A549 (cell line): Measurements from ENCODE around the gene POLR2I.

Experiments used
- CEBPB ChIP-seq, 2 experiments: fragments of >200 bp in 1 of 2; sonication (Bioruptor Twin) in 1 of 2; formaldehyde crosslinking in 1 of 2; IDR thresholded peaks; 2 replicates each; pipeline ENCODE4 v1.6.1; 2012 to 2016
- CHD2 ChIP-seq: fragments of 150-350 bp; IDR thresholded peaks from 2 replicates; pipeline ENCODE4 v1.6.1; 2014; ENCODE audit warnings: low read length; ENCODE audit not compliant: partially characterized antibody
- ESRRA ChIP-seq: fragments of 150-350 bp; IDR thresholded peaks from 2 replicates; pipeline ENCODE4 v1.6.1; 2014; ENCODE audit warnings: mild to moderate bottlenecking, low read length, borderline replicate concordance
- HDAC2 ChIP-seq: fragments of 200-600 bp; sonication (generic); IDR thresholded peaks from 2 replicates; pipeline ENCODE4 v1.6.1; 2016
- JUN ChIP-seq, 2 experiments: fragments of >200 bp; sonication (Bioruptor Twin); formaldehyde crosslinking; IDR thresholded peaks; 2 replicates in 1 of 2; 3 replicates in 1 of 2; pipeline ENCODE4 v1.6.1; 2016 to 2017
- JUNB ChIP-seq: fragments of >200 bp; sonication (Bioruptor Twin); formaldehyde crosslinking; IDR thresholded peaks from 2 replicates; pipeline ENCODE4 v1.6.1; 2016
- MAFK ChIP-seq: fragments of 450-650 bp; IDR thresholded peaks from 2 replicates; pipeline ENCODE4 v1.6.1; 2014; ENCODE audit not compliant: partially characterized antibody
- NFE2L2 ChIP-seq: fragments of 150-350 bp; conservative IDR thresholded peaks from 2 replicates; pipeline ENCODE4 v1.6.1; 2014; ENCODE audit warnings: low read length
- POLR2A ChIP-seq: IDR thresholded peaks from 2 replicates; pipeline ENCODE4 v1.6.1; 2012; ENCODE audit warnings: mild to moderate bottlenecking, low read length
- POLR2AphosphoS2 ChIP-seq: conservative IDR thresholded peaks from 2 replicates; pipeline ENCODE4 v1.6.1; 2012; ENCODE audit warnings: low read length, improper control_type of control experiment, inconsistent platforms
- TF ChIP-seq, protein P1 (sequence below): fragments of >200 bp; sonication (Bioruptor Twin); formaldehyde crosslinking; IDR thresholded peaks from 3 replicates; pipeline ENCODE4 v1.5.1; 2016

DNA sequence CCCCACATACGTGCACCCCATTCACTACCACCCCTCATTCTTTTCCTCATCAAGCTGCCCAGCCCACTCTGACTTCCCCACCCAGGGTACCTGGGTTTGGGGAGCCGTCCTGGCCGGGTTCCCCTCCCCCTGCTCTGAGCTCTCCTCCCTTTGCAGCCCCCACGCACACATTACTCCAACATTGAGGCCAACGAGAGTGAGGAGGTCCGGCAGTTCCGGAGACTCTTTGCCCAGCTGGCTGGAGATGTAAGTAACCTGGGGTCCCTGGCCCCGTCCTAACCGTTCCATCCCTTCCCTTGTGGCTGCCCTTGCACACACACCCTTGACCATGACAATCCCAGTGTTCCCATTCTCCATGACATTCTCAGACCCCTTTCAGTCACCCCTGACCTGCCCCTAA, 27.8 kb upstream of the POLR2I start:
- TF ChIP-seq, protein P1, sequence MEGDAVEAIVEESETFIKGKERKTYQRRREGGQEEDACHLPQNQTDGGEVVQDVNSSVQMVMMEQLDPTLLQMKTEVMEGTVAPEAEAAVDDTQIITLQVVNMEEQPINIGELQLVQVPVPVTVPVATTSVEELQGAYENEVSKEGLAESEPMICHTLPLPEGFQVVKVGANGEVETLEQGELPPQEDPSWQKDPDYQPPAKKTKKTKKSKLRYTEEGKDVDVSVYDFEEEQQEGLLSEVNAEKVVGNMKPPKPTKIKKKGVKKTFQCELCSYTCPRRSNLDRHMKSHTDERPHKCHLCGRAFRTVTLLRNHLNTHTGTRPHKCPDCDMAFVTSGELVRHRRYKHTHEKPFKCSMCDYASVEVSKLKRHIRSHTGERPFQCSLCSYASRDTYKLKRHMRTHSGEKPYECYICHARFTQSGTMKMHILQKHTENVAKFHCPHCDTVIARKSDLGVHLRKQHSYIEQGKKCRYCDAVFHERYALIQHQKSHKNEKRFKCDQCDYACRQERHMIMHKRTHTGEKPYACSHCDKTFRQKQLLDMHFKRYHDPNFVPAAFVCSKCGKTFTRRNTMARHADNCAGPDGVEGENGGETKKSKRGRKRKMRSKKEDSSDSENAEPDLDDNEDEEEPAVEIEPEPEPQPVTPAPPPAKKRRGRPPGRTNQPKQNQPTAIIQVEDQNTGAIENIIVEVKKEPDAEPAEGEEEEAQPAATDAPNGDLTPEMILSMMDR, result no peak
- no peak for TF ChIP-seq POLR2A
- no peak for TF ChIP-seq NFE2L2
- no peak for TF ChIP-seq ESRRA
- TF ChIP-seq MAFK, result no peak
- no peak for TF ChIP-seq CHD2
- no peak for TF ChIP-seq POLR2AphosphoS2
- no peak for TF ChIP-seq JUN (IDR thresholded peaks at IDR 0.05)
- TF ChIP-seq HDAC2, result no peak
- no peak for TF ChIP-seq JUNB
- no peak for TF ChIP-seq CEBPB (IDR thresholded peaks at IDR 0.05)
